GM12875 (cell line): ENCODE results near the gene BID.

Experiments used
- H3K4me3 ChIP-seq: one replicate; pipeline ENCODE4 v1.5.1; 2011; ENCODE audit warnings: low read depth, low read length, control low read depth
- CTCF ChIP-seq: IDR thresholded peaks from 2 replicates; pipeline ENCODE4 v1.5.1; 2011; ENCODE audit warnings: low read depth, mild to moderate bottlenecking, control low read depth, inconsistent platforms, low read length, moderate library complexity, borderline replicate concordance; ENCODE audit not compliant: insufficient read depth

The BID gene

GRCh38 chr22:17817511-17818065 is 43.3 kb upstream of the BID start:
- TF ChIP-seq CTCF, result no peak
- no peak overlapping the region for H3K4me3 ChIP-seq

- TF ChIP-seq CTCF, result no peak
- H3K4me3 ChIP-seq, result no peak overlapping the region
These were observed 42.8 kb upstream of the BID start for GRCh38 chr22:17817079-17817478.

- TF ChIP-seq CTCF, result no peak
- no peak overlapping the region for H3K4me3 ChIP-seq
These were observed 42.4 kb upstream of the BID start for GRCh38 chr22:17816649-17817048.

GRCh38 chr22:17815703-17816254 is 41.5 kb upstream of the BID start:
- no peak for TF ChIP-seq CTCF

GRCh38 chr22:17814830-17815229 is 40.6 kb upstream of the BID start:
- H3K4me3 ChIP-seq, result no peak overlapping the region
- TF ChIP-seq CTCF, result no peak

More at GRCh38 chr22:17815703-17816254, 41.5 kb upstream of the BID start:
- no peak overlapping the region for H3K4me3 ChIP-seq

GRCh38 chr22:17814084-17814483 is 39.8 kb upstream of the BID start:
- TF ChIP-seq CTCF, result no peak
- H3K4me3 ChIP-seq, result no peak overlapping the region

- TF ChIP-seq CTCF, result no peak
- no peak overlapping the region for H3K4me3 ChIP-seq
These were observed 36.9 kb upstream of the BID start for GRCh38 chr22:17811119-17811518.
